NCI-H526 (cell line): Measurements from ENCODE around the gene MYO10.
"Not testable (repeated sequence)": the region's sequence is repeated elsewhere in the genome, so short reads cannot be mapped to it uniquely, and the experiment has no call there.

Source experiments
- DNase-seq, 2 experiments: peaks; one replicate each; lab custom pipeline; 2025; lab: John Stamatoyannopoulos, UW

MYO10 gene

GRCh38 chr5:16862777-16863176, 73.3 kb downstream of the MYO10 start:
- no peak for DNase-seq

DNA sequence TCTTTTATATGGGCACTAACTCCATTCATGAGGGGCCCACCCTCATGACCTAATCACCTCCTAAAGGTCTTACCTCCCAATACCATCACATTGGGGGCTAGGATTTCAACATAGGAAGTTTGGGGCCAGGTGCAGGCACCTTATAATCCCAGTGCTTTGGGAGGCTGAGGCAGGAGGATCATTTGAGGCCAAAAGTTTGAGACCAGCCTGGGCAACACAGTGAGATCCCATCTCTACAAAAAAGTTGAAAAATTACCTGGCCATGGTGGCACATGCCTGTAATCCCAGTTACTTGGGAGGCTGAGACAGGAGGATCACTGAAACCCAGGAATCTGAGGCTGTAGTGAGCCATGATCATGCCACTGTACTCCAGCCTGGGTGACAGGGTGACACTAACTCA, 76.7 kb downstream of the MYO10 start:
- no peak for DNase-seq

- DNase-seq = no peak
Observed at GRCh38 chr5:16858151-16858550, 77.9 kb downstream of the MYO10 start.

GRCh38 chr5:16857635-16858034, 78.5 kb downstream of the MYO10 start:
- DNase-seq = no peak

GRCh38 chr5:16856531-16856930, 79.6 kb downstream of the MYO10 start:
- no peak for DNase-seq

DNA sequence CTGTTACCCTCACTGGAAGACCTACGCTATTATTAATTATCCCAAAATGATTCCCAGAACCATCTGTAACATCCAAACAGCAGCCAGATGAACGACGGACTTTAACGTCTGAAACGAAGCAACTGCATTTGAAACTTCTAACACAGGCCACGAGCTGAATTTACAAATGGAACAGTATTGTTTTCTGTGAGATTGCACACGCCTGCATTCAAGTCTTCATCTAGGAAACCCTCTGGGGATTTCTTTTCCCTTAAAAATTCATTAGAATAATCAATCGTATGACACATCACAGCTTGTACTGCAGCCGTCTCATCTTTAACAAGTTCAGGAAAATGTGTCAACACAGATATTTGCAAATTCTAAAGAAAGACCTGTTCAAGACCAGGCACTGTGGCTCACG, 80.2 kb downstream of the MYO10 start:
- DNase-seq = no peak

GRCh38 chr5:16855485-16855884, 80.6 kb downstream of the MYO10 start:
- DNase-seq = no peak

- no peak for DNase-seq
Observed at GRCh38 chr5:16854351-16854750, 81.7 kb downstream of the MYO10 start.

- DNase-seq = no peak
Observed at GRCh38 chr5:16853518-16853917, 82.6 kb downstream of the MYO10 start.

- DNase-seq = no peak
Observed at GRCh38 chr5:16852251-16853005, 83.7 kb downstream of the MYO10 start.

DNA sequence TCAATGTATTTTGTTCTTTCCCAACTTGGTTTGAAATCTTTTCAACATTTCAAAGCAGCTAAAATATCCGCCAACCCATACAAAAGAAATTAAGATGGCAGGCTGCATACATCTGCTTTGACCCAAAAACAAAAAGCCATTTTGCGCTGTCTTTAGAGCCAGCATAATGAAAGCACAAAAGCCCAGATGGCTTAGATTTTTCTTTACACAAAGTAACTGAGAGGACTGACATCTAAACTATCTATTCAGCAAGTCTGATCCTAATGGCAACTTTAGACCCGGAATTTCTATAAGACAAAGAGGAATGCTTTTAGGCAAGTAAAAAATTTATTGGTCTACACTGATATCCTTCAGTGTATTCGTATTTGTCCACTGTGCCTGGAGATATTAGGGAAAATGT, 86.3 kb downstream of the MYO10 start:
- DNase-seq = no peak

GRCh38 chr5:16849181-16849580, 86.9 kb downstream of the MYO10 start:
- no peak for DNase-seq

GRCh38 chr5:16844952-16845351, 91.1 kb downstream of the MYO10 start:
- DNase-seq = peak in 1 of 2 experiments; percentile 39

- peak in 1 of 2 experiments; percentile 25 for DNase-seq
Observed at GRCh38 chr5:16842896-16843295, 93.2 kb downstream of the MYO10 start.

DNA sequence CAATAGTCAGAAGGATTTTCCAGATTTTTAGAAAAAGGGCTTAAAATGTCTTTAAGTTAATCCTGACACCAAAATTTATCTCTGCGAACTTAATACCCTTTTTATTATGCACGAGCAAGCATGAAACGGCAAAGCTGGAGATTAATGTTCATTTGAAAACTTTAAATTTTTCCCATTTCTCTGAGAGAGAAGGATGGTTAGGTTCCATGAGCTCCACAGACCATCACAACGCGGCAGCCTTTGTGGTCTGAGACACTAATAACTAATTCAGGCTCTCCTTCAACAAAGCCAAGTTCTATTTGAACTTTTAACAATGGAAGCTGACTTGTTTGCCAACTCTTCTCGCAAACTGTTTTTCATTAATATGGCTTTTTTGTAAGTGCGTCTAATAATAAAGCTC, 94.7 kb downstream of the MYO10 start:
- DNase-seq = no peak

DNA sequence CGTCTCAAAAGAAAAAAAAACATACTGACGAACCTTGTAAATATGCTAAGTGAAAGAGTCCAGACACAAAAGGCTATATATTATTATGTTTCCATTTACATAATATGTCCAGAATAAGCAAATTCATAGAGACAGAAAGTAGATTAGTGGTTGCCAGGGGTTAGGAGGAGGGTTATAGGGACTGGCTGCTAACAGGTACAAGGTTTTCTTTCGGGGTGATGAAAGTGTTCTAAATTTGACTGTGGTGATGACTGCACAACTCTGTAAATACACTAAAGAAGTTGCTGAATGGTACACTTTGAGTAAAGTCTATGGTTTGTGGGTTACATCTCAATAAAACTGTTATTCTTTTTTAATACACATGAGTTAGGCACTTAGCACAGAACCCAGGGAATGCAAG, 98.8 kb downstream of the MYO10 start:
- peak; percentile 76 to 90 for DNase-seq

DNA sequence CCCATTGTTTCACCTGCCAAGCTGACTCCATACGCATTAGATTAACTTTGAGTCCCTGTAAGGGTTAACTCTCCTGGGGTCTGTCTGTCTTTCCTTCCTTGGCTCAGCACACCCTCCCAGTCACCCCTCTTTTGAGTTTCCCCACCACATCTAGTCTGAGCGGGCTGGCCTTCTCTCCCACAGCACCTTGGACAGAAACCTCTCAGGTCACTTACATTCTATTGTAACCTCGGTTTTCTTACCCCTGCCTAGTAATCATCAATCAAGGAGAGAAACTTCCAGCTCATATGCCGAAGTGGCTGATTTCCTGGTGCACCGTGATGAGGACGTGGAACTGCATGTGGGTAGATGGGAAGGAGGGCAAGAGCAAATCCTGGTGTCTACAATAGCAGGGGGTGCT, 102.1 kb downstream of the MYO10 start:
- no peak for DNase-seq

- not testable (repeated sequence) for DNase-seq
Observed at GRCh38 chr5:16831326-16831725, 104.8 kb downstream of the MYO10 start.

GRCh38 chr5:16827755-16828154, 108.3 kb downstream of the MYO10 start:
- DNase-seq = no peak

GRCh38 chr5:16826379-16827125, 109.5 kb downstream of the MYO10 start:
- no peak for DNase-seq

GRCh38 chr5:16819522-16820167, 116.4 kb downstream of the MYO10 start:
- no peak for DNase-seq

- no peak for DNase-seq
Observed at GRCh38 chr5:16815432-16815831, 120.7 kb downstream of the MYO10 start.

DNA sequence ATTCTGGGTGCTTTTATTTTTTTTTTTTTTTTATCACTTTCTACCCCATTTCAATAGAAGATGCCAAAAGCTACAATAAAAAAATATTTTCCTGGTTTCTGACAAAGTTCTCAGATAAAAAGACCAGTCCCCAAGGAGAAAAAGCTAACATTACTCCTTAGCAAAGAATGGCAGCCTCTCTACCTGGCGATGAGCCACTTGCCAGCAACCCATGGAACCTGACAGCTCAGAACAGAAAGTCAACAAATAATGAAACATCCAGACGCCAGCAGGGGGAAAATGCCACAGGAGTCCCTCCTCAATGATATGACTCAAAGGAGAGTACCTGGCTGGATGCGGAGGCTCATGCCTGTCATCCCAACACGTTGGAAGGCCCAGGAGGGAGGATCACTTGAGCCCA, 123.2 kb downstream of the MYO10 start:
- peak in 1 of 2 experiments; percentile 10 for DNase-seq
